Stomach (tissue), 4 donors: Measurements from ENCODE around the gene SERPINB1.

Experiments used
- POLR2A ChIP-seq, 4 donors: fragments of 450-650 bp; IDR thresholded peaks; one replicate each; pipeline ENCODE4 v1.6.1; 2016; ENCODE audit warnings: antibody characterized with exemption in 4 of 4, control low read depth in 2 of 4, mild to moderate bottlenecking in 1 of 4, moderate library complexity in 1 of 4
- TF ChIP-seq, protein P1 (sequence below), 7 experiments: fragments of 450-650 bp in 4 of 7; fragments of 200-600 bp in 3 of 7; sonication (generic) in 3 of 7; IDR thresholded peaks; one replicate each; pipeline ENCODE4 v1.5.1; 2016 to 2019; ENCODE audit warnings: antibody characterized with exemption in 7 of 7, control low read depth in 2 of 7, mild to moderate bottlenecking in 1 of 7

DNA sequence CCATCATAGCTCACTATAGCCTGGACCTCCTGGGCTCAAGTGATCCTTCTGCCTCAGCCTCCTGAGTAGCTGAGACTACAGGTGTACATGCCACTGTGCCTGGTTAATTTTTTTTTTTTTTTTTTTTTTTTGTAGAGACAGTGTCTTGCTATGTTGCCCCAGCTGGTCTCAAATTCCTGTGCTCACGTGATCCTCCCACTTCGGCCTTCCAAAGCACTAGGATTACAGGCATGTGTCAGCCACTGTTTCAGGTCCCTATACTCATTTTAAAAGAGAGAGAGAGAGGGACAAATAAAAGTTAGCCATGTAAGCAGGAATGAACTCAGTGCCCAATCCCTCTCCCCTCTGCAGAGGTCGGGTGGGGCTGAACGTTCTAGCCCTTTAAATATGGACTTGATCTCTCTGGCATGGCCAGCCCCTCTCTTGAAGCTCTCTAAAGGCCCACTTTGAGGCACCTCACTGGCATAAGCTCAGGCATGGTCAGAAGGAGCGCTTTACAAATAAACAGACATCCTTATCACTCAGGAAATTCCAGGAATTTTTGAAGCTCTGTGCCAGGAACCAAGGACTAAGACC is 9.0 kb upstream of the SERPINB1 start:
- TF ChIP-seq, protein P1, sequence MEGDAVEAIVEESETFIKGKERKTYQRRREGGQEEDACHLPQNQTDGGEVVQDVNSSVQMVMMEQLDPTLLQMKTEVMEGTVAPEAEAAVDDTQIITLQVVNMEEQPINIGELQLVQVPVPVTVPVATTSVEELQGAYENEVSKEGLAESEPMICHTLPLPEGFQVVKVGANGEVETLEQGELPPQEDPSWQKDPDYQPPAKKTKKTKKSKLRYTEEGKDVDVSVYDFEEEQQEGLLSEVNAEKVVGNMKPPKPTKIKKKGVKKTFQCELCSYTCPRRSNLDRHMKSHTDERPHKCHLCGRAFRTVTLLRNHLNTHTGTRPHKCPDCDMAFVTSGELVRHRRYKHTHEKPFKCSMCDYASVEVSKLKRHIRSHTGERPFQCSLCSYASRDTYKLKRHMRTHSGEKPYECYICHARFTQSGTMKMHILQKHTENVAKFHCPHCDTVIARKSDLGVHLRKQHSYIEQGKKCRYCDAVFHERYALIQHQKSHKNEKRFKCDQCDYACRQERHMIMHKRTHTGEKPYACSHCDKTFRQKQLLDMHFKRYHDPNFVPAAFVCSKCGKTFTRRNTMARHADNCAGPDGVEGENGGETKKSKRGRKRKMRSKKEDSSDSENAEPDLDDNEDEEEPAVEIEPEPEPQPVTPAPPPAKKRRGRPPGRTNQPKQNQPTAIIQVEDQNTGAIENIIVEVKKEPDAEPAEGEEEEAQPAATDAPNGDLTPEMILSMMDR (IDR thresholded peaks at IDR 0.05) = no peak
- no peak for TF ChIP-seq POLR2A (IDR thresholded peaks at IDR 0.05)
